Karpas-422 (cell line): ENCODE results near the gene USP17L22. TPM values are rescaled to one million over a fixed set of nuclear protein-coding genes. Genes with fewer than 3 reads are reported as not detected.
"Not testable (repeated sequence)": the region's sequence is repeated elsewhere in the genome, so short reads cannot be mapped to it uniquely, and the experiment has no call there.

Source experiments
- DNase-seq: peaks from one replicate; pipeline ENCODE4 v3.0.0-alpha.2; 2015
- H2AFZ ChIP-seq: fragments of 200-600 bp; sonication (generic); 2 replicates; pipeline ENCODE4 v1.6.1; 2014; ENCODE audit warnings: antibody characterized with exemption, low read length, mixed read lengths
- H3K27ac ChIP-seq: fragments of 200-600 bp; sonication (generic); 2 replicates; pipeline ENCODE4 v1.5.1; 2014; ENCODE audit warnings: mild to moderate bottlenecking, low read length, moderate library complexity
- H3K27me3 ChIP-seq: fragments of 200-600 bp; sonication (generic); 2 replicates; pipeline ENCODE4 v1.6.1; 2014; ENCODE audit warnings: low read length, mixed read lengths
- H3K36me3 ChIP-seq: fragments of 200-600 bp; sonication (generic); 2 replicates; pipeline ENCODE4 v1.6.1; 2014; ENCODE audit warnings: low read length, mixed read lengths; ENCODE audit not compliant: insufficient read depth
- H3K4me1 ChIP-seq: fragments of 200-600 bp; sonication (generic); 2 replicates; pipeline ENCODE4 v1.6.1; 2014; ENCODE audit warnings: mild to moderate bottlenecking, low read length, mixed read lengths
- H3K4me2 ChIP-seq: fragments of 200-600 bp; sonication (generic); 2 replicates; pipeline ENCODE4 v1.6.1; 2014; ENCODE audit warnings: low read length, low read depth, mild to moderate bottlenecking; ENCODE audit not compliant: poor library complexity, severe bottlenecking
- H3K4me3 ChIP-seq: fragments of 200-600 bp; sonication (generic); 2 replicates; pipeline ENCODE4 v1.5.1; 2014; ENCODE audit warnings: mild to moderate bottlenecking, antibody characterized with exemption, low read length, mixed read lengths
- H3K79me2 ChIP-seq: fragments of 200-600 bp; sonication (generic); 2 replicates; pipeline ENCODE4 v1.6.1; 2014; ENCODE audit warnings: mild to moderate bottlenecking, low read length, mixed read lengths
- H3K9ac ChIP-seq: fragments of 200-600 bp; sonication (generic); 2 replicates; pipeline ENCODE4 v1.6.0; 2014; ENCODE audit warnings: low read length
- H3K9me2 ChIP-seq: fragments of 200-600 bp; sonication (generic), shearing (Covaris generic); replicated peaks from 2 replicates; pipeline ENCODE4 v1.6.0; 2014; ENCODE audit warnings: mild to moderate bottlenecking, low read length, moderate library complexity; ENCODE audit not compliant: insufficient read depth
- H3K9me3 ChIP-seq: fragments of 300-700, 200-600 bp; sonication (generic); 2 replicates; pipeline ENCODE4 v1.6.1; 2014; ENCODE audit warnings: low read length, mixed read lengths
- H4K20me1 ChIP-seq: fragments of 200-600 bp; sonication (generic); 2 replicates; pipeline ENCODE4 v1.6.1; 2014; ENCODE audit warnings: mild to moderate bottlenecking, antibody characterized with exemption, low read length, low read depth; ENCODE audit not compliant: insufficient read depth
- total RNA-seq: library from RNA; depleted of rRNA; stranded (reverse); fragments of >200 nt; shearing (Covaris generic); gene quantifications from 2 replicates; pipeline ENCODE4 v1.2.3, GENCODE V29; 2014; ENCODE audit warnings: low replicate concordance; rRNA removed

Gene USP17L22
- total RNA-seq, 1 experiment from 2014 or later, result not detected

DNA sequence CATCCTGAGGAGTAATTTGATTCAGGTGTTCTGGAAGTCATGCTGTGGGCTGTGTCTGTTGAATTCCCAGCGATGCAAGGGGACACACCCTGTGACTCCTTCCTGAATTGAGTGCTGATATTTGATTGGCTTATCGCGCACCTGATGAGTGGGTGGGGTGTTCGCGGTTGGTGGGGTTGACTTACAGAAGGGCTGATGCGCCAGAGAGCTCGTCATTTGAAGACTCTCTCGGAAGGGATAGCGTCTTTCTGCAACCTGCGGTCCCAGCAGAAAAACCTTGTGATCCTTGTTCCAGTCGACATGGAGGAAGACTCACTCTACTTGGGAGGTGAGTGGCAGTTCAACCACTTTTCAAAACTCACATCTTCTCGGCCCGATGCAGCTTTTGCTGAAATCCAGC, 14.3 kb upstream of the USP17L22 start, which contains the start of gene USP17L19:
USP17L19 (plus strand) TSS at position 301 of the 400 bp plus-strand sequence; CDS start at position 301, 0 bp downstream.
- H3K9me3 ChIP-seq, H3K4me2 ChIP-seq, H2AFZ ChIP-seq, H3K36me3 ChIP-seq, H3K9ac ChIP-seq, DNase-seq, H3K79me2 ChIP-seq, H3K27me3 ChIP-seq, H3K9me2 ChIP-seq, H3K27ac ChIP-seq, H3K4me3 ChIP-seq, H4K20me1 ChIP-seq, H3K4me1 ChIP-seq: not testable (repeated sequence)

DNA sequence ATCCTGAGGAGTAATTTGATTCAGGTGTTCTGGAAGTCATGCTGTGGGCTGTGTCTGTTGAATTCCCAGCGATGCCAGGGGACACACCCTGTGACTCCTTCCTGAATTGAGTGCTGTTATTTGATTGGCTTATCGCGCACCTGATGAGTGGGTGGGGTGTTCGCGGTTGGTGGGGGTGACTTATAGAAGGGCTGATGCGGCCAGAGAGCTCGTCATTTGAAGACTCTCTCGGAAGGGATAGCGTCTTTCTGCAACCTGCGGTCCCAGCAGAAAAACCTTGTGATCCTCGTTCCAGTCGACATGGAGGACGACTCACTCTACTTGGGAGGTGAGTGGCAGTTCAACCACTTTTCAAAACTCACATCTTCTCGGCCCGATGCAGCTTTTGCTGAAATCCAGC, 9.6 kb upstream of the USP17L22 start, which contains the start of gene USP17L20:
USP17L20 (plus strand) TSS at position 301 of the 400 bp plus-strand sequence; CDS start at position 301, 0 bp downstream.
- not testable (repeated sequence) for H3K27me3 ChIP-seq, H3K9ac ChIP-seq, H3K79me2 ChIP-seq

DNA sequence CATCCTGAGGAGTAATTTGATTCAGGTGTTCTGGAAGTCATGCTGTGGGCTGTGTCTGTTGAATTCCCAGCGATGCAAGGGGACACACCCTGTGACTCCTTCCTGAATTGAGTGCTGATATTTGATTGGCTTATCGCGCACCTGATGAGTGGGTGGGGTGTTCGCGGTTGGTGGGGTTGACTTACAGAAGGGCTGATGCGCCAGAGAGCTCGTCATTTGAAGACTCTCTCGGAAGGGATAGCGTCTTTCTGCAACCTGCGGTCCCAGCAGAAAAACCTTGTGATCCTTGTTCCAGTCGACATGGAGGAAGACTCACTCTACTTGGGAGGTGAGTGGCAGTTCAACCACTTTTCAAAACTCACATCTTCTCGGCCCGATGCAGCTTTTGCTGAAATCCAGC, 4.8 kb upstream of the USP17L22 start, which contains the start of gene USP17L21:
USP17L21 (plus strand) TSS at position 301 of the 400 bp plus-strand sequence; CDS start at position 301, 0 bp downstream.
- not testable (repeated sequence) for H3K9me3 ChIP-seq, H3K27me3 ChIP-seq, H3K4me2 ChIP-seq, H3K79me2 ChIP-seq, H2AFZ ChIP-seq, H3K4me3 ChIP-seq, H3K9me2 ChIP-seq, H4K20me1 ChIP-seq, H3K4me1 ChIP-seq, DNase-seq, H3K27ac ChIP-seq, H3K36me3 ChIP-seq, H3K9ac ChIP-seq

More for the DNA sequence above, 9.6 kb upstream of the USP17L22 start, which contains the start of gene USP17L20:
- H3K27ac ChIP-seq, H3K9me2 ChIP-seq, H4K20me1 ChIP-seq, DNase-seq, H3K9me3 ChIP-seq, H3K36me3 ChIP-seq, H3K4me1 ChIP-seq, H3K4me2 ChIP-seq, H2AFZ ChIP-seq, H3K4me3 ChIP-seq: not testable (repeated sequence)

DNA sequence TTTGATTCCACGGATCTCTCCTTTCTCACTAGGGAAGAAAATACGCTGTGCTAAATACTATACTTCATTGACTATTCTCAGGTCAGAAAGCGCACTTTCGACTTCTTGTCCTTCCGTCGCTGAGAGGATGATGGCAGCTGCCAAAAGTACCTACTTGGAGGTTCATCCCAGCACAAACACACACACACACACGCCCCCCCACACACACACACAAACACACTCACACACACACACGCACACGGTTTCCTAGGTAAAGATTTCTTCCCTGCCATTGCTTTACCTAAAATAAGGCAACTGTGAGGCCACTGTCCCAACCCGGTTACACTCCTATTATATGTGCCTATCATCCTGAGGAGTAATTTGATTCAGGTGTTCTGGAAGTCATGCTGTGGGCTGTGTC, 4.3 kb downstream of the USP17L22 start:
- not testable (repeated sequence) for H3K27me3 ChIP-seq, H3K9ac ChIP-seq, H2AFZ ChIP-seq, H3K4me1 ChIP-seq, H3K4me3 ChIP-seq, H3K79me2 ChIP-seq, DNase-seq, H3K36me3 ChIP-seq, H4K20me1 ChIP-seq, H3K9me2 ChIP-seq, H3K27ac ChIP-seq, H3K4me2 ChIP-seq, H3K9me3 ChIP-seq

Other genes with a start within 250 kb of the USP17L22 start
- gene FAM90A26, start 97.2 kb upstream of the USP17L22 start, total RNA-seq, result not detected in 2 replicates
- not detected in 2 replicates for gene USP17L10, start 57.0 kb upstream of the USP17L22 start, total RNA-seq
- not detected in 2 replicates for gene USP17L11, start 52.2 kb upstream of the USP17L22 start, total RNA-seq
- not detected in 2 replicates for gene USP17L12, start 47.5 kb upstream of the USP17L22 start, total RNA-seq
- not detected in 2 replicates for gene USP17L13, start 42.7 kb upstream of the USP17L22 start, total RNA-seq
- not detected in 2 replicates for gene USP17L15, start 33.2 kb upstream of the USP17L22 start, total RNA-seq
- not detected in 2 replicates for gene USP17L17, start 23.7 kb upstream of the USP17L22 start, total RNA-seq
- gene USP17L18, start 19.0 kb upstream of the USP17L22 start, total RNA-seq, result not detected in 2 replicates
- not detected in 2 replicates for gene USP17L19, start 14.2 kb upstream of the USP17L22 start, total RNA-seq
- gene USP17L20, start 9.5 kb upstream of the USP17L22 start, total RNA-seq, result not detected in 2 replicates
- not detected in 2 replicates for gene USP17L21, start 4.7 kb upstream of the USP17L22 start, total RNA-seq
- gene USP17L24, start 57.5 kb downstream of the USP17L22 start, total RNA-seq, result not detected in 2 replicates
- gene USP17L25, start 62.3 kb downstream of the USP17L22 start, total RNA-seq, result not detected in 2 replicates
- not detected in 2 replicates for gene USP17L26, start 67.0 kb downstream of the USP17L22 start, total RNA-seq
- gene USP17L5, start 71.8 kb downstream of the USP17L22 start, total RNA-seq, result not detected in 2 replicates
- not detected in 2 replicates for gene USP17L27, start 76.5 kb downstream of the USP17L22 start, total RNA-seq
- not detected in 2 replicates for gene USP17L28, start 81.3 kb downstream of the USP17L22 start, total RNA-seq
- not detected in 2 replicates for gene USP17L29, start 86.0 kb downstream of the USP17L22 start, total RNA-seq
- not detected in 2 replicates for gene USP17L30, start 95.5 kb downstream of the USP17L22 start, total RNA-seq
- gene DEFB131A, start 176.8 kb downstream of the USP17L22 start, total RNA-seq, result not detected in 2 replicates